Measurements from ENCODE around the gene ADSS2.

- TF ChIP-seq POLR2AphosphoS5 (IDR thresholded peaks at IDR 0.05; ENCODE audit: low read depth), result no peak
- no peak for TF ChIP-seq CTCF (conservative IDR thresholded peaks at IDR 0.05; ENCODE audit: low read depth in 2 of 2)
- no peak for TF ChIP-seq EZH2phosphoT487 (IDR thresholded peaks at IDR 0.05; ENCODE audit: unreplicated experiment)
- TF ChIP-seq REST (IDR thresholded peaks at IDR 0.05; ENCODE audit: unreplicated experiment), result no peak
- TF ChIP-seq NANOG (IDR thresholded peaks at IDR 0.05; ENCODE audit: borderline replicate concordance), result no peak
- no peak for TF ChIP-seq CREB1 (CRISPR knock-in tag; IDR thresholded peaks at IDR 0.05; ENCODE audit: low read depth)
- TF ChIP-seq EZH2 (IDR thresholded peaks at IDR 0.05; ENCODE audit: low read depth, unreplicated experiment), result no peak
- no peak for TF ChIP-seq ZNF114 (CRISPR knock-in tag; IDR thresholded peaks at IDR 0.05)
These were observed 75.6 kb downstream of the ADSS2 start for GRCh38 chr1:244376126-244376525.

Data from GM23338 (cell line).